Measurements from ENCODE around the gene ADCY2. TPM values are rescaled to one million over a fixed set of nuclear protein-coding genes. Genes with fewer than 3 reads are reported as not detected.

The ADCY2 gene
- total and polyA plus RNA-seq, 2 experiments from 2014 or later: 23.8 to 74.9 TPM

- Histone ChIP-seq H3K4me1 (ENCODE audit: insufficient read depth) (peaks cover 28% of the 10 kb centered on the region), H3K79me2 (replicated peaks; ENCODE audit: insufficient read depth) (peaks cover 38% of the 10 kb centered on the region), H3K4me2 (no peak overlapping the region), H3K27ac (ENCODE audit: low read depth) (no peak overlapping the region; the same call in 1 of the 2 replicates), H2AFZ (no peak overlapping the region), H3K9me2 (ENCODE audit: insufficient read depth) (peaks cover 12% of the 10 kb centered on the region; the same call in 1 of the 2 replicates), H3K27me3 (ENCODE audit: insufficient read depth) (no peaks in the 10 kb centered on the region), H4K20me1 (replicated peaks; ENCODE audit: insufficient read depth) (peaks cover 8% of the 10 kb centered on the region; the same call in 1 of the 2 replicates), H3F3A (replicated peaks; ENCODE audit: low read depth) (no peaks in the 10 kb centered on the region), H3K4me3 (no peak overlapping the region), H3K36me3 (ENCODE audit: insufficient read depth) (no peaks in the 10 kb centered on the region; the same call in 1 of the 2 replicates)
- H3K4me1 Mint-ChIP-seq: peaks cover 30% of the 10 kb centered on the region
- H3K27me3 Mint-ChIP-seq (ENCODE audit: insufficient read depth, low read depth, poor library complexity): peaks cover 5% of the 10 kb centered on the region
- H3K36me3 Mint-ChIP-seq (ENCODE audit: low read depth): peaks cover 17% of the 10 kb centered on the region
- no peak overlapping the region for H3K27ac Mint-ChIP-seq
- no peak for ATAC-seq
- no peak overlapping the region for H3K4me3 Mint-ChIP-seq
- no peak for DNase-seq (ENCODE audit: low spot score)
- TF ChIP-seq ZNF331 (CRISPR knock-in tag; IDR thresholded peaks at IDR 0.05; ENCODE audit: low read depth): no peak
- TF ChIP-seq, protein P1, sequence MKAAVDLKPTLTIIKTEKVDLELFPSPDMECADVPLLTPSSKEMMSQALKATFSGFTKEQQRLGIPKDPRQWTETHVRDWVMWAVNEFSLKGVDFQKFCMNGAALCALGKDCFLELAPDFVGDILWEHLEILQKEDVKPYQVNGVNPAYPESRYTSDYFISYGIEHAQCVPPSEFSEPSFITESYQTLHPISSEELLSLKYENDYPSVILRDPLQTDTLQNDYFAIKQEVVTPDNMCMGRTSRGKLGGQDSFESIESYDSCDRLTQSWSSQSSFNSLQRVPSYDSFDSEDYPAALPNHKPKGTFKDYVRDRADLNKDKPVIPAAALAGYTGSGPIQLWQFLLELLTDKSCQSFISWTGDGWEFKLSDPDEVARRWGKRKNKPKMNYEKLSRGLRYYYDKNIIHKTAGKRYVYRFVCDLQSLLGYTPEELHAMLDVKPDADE (IDR thresholded peaks at IDR 0.05): no peak
- TF ChIP-seq, protein P2, sequence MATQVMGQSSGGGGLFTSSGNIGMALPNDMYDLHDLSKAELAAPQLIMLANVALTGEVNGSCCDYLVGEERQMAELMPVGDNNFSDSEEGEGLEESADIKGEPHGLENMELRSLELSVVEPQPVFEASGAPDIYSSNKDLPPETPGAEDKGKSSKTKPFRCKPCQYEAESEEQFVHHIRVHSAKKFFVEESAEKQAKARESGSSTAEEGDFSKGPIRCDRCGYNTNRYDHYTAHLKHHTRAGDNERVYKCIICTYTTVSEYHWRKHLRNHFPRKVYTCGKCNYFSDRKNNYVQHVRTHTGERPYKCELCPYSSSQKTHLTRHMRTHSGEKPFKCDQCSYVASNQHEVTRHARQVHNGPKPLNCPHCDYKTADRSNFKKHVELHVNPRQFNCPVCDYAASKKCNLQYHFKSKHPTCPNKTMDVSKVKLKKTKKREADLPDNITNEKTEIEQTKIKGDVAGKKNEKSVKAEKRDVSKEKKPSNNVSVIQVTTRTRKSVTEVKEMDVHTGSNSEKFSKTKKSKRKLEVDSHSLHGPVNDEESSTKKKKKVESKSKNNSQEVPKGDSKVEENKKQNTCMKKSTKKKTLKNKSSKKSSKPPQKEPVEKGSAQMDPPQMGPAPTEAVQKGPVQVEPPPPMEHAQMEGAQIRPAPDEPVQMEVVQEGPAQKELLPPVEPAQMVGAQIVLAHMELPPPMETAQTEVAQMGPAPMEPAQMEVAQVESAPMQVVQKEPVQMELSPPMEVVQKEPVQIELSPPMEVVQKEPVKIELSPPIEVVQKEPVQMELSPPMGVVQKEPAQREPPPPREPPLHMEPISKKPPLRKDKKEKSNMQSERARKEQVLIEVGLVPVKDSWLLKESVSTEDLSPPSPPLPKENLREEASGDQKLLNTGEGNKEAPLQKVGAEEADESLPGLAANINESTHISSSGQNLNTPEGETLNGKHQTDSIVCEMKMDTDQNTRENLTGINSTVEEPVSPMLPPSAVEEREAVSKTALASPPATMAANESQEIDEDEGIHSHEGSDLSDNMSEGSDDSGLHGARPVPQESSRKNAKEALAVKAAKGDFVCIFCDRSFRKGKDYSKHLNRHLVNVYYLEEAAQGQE (IDR thresholded peaks at IDR 0.05; ENCODE audit: unreplicated experiment): no peak
- TF ChIP-seq, protein P3, sequence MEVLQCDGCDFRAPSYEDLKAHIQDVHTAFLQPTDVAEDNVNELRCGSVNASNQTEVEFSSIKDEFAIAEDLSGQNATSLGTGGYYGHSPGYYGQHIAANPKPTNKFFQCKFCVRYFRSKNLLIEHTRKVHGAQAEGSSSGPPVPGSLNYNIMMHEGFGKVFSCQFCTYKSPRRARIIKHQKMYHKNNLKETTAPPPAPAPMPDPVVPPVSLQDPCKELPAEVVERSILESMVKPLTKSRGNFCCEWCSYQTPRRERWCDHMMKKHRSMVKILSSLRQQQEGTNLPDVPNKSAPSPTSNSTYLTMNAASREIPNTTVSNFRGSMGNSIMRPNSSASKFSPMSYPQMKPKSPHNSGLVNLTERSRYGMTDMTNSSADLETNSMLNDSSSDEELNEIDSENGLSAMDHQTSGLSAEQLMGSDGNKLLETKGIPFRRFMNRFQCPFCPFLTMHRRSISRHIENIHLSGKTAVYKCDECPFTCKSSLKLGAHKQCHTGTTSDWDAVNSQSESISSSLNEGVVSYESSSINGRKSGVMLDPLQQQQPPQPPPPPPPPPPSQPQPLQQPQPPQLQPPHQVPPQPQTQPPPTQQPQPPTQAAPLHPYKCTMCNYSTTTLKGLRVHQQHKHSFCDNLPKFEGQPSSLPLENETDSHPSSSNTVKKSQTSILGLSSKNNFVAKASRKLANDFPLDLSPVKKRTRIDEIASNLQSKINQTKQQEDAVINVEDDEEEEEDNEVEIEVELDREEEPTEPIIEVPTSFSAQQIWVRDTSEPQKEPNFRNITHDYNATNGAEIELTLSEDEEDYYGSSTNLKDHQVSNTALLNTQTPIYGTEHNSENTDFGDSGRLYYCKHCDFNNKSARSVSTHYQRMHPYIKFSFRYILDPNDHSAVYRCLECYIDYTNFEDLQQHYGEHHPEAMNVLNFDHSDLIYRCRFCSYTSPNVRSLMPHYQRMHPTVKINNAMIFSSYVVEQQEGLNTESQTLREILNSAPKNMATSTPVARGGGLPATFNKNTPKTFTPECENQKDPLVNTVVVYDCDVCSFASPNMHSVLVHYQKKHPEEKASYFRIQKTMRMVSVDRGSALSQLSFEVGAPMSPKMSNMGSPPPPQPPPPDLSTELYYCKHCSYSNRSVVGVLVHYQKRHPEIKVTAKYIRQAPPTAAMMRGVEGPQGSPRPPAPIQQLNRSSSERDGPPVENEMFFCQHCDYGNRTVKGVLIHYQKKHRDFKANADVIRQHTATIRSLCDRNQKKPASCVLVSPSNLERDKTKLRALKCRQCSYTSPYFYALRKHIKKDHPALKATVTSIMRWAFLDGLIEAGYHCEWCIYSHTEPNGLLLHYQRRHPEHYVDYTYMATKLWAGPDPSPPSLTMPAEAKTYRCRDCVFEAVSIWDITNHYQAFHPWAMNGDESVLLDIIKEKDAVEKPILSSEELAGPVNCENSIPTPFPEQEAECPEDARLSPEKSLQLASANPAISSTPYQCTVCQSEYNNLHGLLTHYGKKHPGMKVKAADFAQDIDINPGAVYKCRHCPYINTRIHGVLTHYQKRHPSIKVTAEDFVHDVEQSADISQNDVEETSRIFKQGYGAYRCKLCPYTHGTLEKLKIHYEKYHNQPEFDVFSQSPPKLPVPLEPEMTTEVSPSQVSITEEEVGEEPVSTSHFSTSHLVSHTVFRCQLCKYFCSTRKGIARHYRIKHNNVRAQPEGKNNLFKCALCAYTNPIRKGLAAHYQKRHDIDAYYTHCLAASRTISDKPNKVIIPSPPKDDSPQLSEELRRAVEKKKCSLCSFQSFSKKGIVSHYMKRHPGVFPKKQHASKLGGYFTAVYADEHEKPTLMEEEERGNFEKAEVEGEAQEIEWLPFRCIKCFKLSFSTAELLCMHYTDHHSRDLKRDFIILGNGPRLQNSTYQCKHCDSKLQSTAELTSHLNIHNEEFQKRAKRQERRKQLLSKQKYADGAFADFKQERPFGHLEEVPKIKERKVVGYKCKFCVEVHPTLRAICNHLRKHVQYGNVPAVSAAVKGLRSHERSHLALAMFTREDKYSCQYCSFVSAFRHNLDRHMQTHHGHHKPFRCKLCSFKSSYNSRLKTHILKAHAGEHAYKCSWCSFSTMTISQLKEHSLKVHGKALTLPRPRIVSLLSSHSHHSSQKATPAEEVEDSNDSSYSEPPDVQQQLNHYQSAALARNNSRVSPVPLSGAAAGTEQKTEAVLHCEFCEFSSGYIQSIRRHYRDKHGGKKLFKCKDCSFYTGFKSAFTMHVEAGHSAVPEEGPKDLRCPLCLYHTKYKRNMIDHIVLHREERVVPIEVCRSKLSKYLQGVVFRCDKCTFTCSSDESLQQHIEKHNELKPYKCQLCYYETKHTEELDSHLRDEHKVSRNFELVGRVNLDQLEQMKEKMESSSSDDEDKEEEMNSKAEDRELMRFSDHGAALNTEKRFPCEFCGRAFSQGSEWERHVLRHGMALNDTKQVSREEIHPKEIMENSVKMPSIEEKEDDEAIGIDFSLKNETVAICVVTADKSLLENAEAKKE (CRISPR knock-in tag; IDR thresholded peaks at IDR 0.05): no peak
- peaks cover 4% of the 10 kb centered on the region; the same call in 1 of the 3 replicates for H3K9me3 Mint-ChIP-seq
These were observed 221.0 kb downstream of the ADCY2 start for GRCh38 chr5:7616897-7617296.

Measured in GM23338 (cell line).